IPS DF 4.7 (cell line): ENCODE measurements around the gene PIK3C3.
"Not testable (repeated sequence)": the region's sequence is repeated elsewhere in the genome, so short reads cannot be mapped to it uniquely, and the experiment has no call there.

Source experiments
- DNase-seq: peaks from one replicate; pipeline ENCODE4 v3.0.0-alpha.2; 2013; ENCODE audit warnings: low spot score; ENCODE audit errors: extremely low read depth

PIK3C3 gene

GRCh38 chr18:42072407-42072806, 117.4 kb downstream of the PIK3C3 start:
- DNase-seq: no peak

GRCh38 chr18:42074704-42075103, 119.7 kb downstream of the PIK3C3 start:
- no peak for DNase-seq

- no peak for DNase-seq
Measured at GRCh38 chr18:42078711-42079110, 123.7 kb downstream of the PIK3C3 start.

- no peak for DNase-seq
Measured at GRCh38 chr18:42080340-42080739, 125.3 kb downstream of the PIK3C3 start.

- no peak for DNase-seq
Measured at GRCh38 chr18:42082415-42083234, 127.6 kb downstream of the PIK3C3 start.

- DNase-seq: no peak
Measured at GRCh38 chr18:42086288-42086687, 131.3 kb downstream of the PIK3C3 start.

GRCh38 chr18:42087235-42087634, 132.2 kb downstream of the PIK3C3 start:
- DNase-seq: no peak

- DNase-seq: no peak
Measured at GRCh38 chr18:42087876-42088275, 132.8 kb downstream of the PIK3C3 start.

- DNase-seq: no peak
Measured at GRCh38 chr18:42092848-42093247, 137.8 kb downstream of the PIK3C3 start.

- no peak for DNase-seq
Measured at GRCh38 chr18:42094875-42095274, 139.8 kb downstream of the PIK3C3 start.

- no peak for DNase-seq
Measured at GRCh38 chr18:42095732-42096377, 140.8 kb downstream of the PIK3C3 start.

GRCh38 chr18:42100248-42100647, 145.2 kb downstream of the PIK3C3 start:
- no peak for DNase-seq

- DNase-seq: no peak
Measured at GRCh38 chr18:42100911-42101310, 145.9 kb downstream of the PIK3C3 start.

GRCh38 chr18:42105394-42105793, 150.4 kb downstream of the PIK3C3 start:
- no peak for DNase-seq

- DNase-seq: no peak
Measured at GRCh38 chr18:42106784-42107183, 151.8 kb downstream of the PIK3C3 start.

GRCh38 chr18:42107287-42107686, 152.3 kb downstream of the PIK3C3 start:
- DNase-seq: no peak

- no peak for DNase-seq
Measured at GRCh38 chr18:42107691-42108450, 152.8 kb downstream of the PIK3C3 start.

GRCh38 chr18:42112147-42112546, 157.1 kb downstream of the PIK3C3 start:
- not testable (repeated sequence) for DNase-seq

GRCh38 chr18:42112657-42113420, 157.8 kb downstream of the PIK3C3 start:
- DNase-seq: no peak

GRCh38 chr18:42113529-42114191, 158.6 kb downstream of the PIK3C3 start:
- DNase-seq: no peak
